ENCODE results near the gene IRF2BP2. TPM values are rescaled to one million over a fixed set of nuclear protein-coding genes. Genes with fewer than 3 reads are reported as not detected.
"Not testable (repeated sequence)": the region's sequence is repeated elsewhere in the genome, so short reads cannot be mapped to it uniquely, and the experiment has no call there.

Gene IRF2BP2
- total RNA-seq, 1 donor from 2014 or later: 199 TPM

DNA sequence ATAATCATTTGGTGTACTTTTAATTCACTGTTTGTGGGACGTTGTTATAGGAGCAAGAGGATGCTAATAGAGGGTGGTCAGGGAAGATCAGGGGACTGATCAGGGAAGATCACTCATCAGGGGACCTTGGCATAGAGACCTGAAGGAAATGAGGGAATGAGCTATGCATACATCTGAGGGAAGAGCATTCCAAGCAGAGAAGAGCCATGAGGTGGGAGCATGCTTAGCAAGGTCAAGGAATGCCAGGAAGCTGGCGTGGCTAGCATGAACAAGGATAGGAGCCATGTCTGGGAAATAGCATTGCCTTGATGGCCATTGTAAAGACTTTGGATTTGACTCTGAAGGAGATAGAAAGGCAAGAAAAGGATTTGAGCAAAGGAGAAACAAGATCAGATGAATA is 14.1 kb downstream of the IRF2BP2 start:
- peaks cover 13% of the 10 kb centered on the region for H3K36me3 Mint-ChIP-seq (ENCODE audit: unreplicated experiment)
- H3K27ac Mint-ChIP-seq (ENCODE audit: unreplicated experiment): no peak overlapping the region
- DNase-seq: no peak
- H3K9me3 Mint-ChIP-seq (ENCODE audit: unreplicated experiment): no peaks in the 10 kb centered on the region
- H3K4me3 Mint-ChIP-seq (ENCODE audit: unreplicated experiment): no peak overlapping the region
- TF ChIP-seq, protein P1, sequence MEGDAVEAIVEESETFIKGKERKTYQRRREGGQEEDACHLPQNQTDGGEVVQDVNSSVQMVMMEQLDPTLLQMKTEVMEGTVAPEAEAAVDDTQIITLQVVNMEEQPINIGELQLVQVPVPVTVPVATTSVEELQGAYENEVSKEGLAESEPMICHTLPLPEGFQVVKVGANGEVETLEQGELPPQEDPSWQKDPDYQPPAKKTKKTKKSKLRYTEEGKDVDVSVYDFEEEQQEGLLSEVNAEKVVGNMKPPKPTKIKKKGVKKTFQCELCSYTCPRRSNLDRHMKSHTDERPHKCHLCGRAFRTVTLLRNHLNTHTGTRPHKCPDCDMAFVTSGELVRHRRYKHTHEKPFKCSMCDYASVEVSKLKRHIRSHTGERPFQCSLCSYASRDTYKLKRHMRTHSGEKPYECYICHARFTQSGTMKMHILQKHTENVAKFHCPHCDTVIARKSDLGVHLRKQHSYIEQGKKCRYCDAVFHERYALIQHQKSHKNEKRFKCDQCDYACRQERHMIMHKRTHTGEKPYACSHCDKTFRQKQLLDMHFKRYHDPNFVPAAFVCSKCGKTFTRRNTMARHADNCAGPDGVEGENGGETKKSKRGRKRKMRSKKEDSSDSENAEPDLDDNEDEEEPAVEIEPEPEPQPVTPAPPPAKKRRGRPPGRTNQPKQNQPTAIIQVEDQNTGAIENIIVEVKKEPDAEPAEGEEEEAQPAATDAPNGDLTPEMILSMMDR (IDR thresholded peaks at IDR 0.05; ENCODE audit: partially characterized antibody, unreplicated experiment): no peak
- no peaks in the 10 kb centered on the region for H3K27me3 Mint-ChIP-seq (ENCODE audit: unreplicated experiment)
- peaks cover 12% of the 10 kb centered on the region for H3K4me1 Mint-ChIP-seq (ENCODE audit: low read depth, unreplicated experiment)

DNA sequence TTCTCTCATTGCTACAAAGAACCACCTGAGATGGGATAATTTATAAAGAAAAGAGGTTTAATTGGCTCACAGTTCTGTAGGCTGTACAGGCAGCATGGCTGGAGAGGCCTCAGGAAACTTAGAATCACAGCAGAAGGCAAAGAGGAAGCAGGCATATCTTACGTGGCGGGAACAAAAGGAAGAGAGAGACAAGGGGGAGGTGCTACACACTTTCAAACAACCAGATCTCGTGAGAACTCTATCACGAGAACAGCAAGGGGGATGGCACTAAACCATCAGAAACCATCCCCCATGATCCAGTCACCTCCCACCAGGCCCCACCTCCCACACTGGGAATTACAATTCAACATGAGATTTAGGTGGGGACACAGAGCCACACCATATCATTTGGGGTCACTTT is 15.4 kb downstream of the IRF2BP2 start:
- H3K4me1 Mint-ChIP-seq (ENCODE audit: low read depth, unreplicated experiment): peaks cover 11% of the 10 kb centered on the region
- H3K27me3 Mint-ChIP-seq (ENCODE audit: unreplicated experiment); DNase-seq; H3K27ac Mint-ChIP-seq (ENCODE audit: unreplicated experiment); H3K4me3 Mint-ChIP-seq (ENCODE audit: unreplicated experiment); H3K9me3 Mint-ChIP-seq (ENCODE audit: unreplicated experiment): not testable (repeated sequence)
- peaks cover 13% of the 10 kb centered on the region for H3K36me3 Mint-ChIP-seq (ENCODE audit: unreplicated experiment)

DNA sequence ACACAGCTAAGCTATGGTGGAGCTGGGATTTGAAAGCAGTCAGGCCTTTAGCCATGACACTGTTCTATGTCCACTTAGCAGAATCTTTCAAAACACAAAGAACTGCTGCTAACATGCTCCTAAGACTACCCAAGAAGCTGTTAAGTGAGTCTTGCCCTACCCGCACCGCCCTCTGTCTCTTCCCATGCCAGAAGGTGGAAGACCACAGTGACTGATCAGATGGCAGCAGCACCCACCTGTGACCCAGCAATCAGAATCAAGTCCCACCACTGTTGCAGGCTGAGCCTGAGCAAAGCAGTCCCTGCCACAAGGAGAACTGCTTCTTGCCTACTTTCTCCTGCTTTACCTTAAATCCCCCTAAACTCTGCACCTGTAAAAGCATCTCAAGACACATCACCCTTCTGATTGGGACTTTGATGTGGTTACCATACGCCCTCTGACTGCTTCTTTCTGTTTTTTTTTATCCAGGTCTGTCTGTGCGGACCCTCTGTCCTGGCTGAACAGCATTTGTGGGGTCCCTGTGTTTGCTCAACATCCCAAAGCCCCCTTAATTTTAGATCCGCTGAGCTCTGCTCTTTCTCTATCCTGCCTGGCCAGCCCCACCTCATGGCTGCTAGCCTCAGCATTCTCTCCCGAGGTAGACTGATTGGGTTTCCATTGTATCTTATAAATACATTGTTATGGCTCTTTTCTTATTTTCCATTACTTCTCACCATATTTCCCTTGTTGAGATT is 16.0 kb downstream of the IRF2BP2 start:
- no peak for DNase-seq
- H3K27me3 Mint-ChIP-seq (ENCODE audit: unreplicated experiment): no peaks in the 10 kb centered on the region
- no peak overlapping the region for H3K27ac Mint-ChIP-seq (ENCODE audit: unreplicated experiment)
- no peaks in the 10 kb centered on the region for H3K9me3 Mint-ChIP-seq (ENCODE audit: unreplicated experiment)
- peaks cover 13% of the 10 kb centered on the region for H3K36me3 Mint-ChIP-seq (ENCODE audit: unreplicated experiment)
- no peak overlapping the region for H3K4me3 Mint-ChIP-seq (ENCODE audit: unreplicated experiment)
- TF ChIP-seq, protein P1 (IDR thresholded peaks at IDR 0.05; ENCODE audit: partially characterized antibody, unreplicated experiment): no peak
- peaks cover 9% of the 10 kb centered on the region for H3K4me1 Mint-ChIP-seq (ENCODE audit: low read depth, unreplicated experiment)

DNA sequence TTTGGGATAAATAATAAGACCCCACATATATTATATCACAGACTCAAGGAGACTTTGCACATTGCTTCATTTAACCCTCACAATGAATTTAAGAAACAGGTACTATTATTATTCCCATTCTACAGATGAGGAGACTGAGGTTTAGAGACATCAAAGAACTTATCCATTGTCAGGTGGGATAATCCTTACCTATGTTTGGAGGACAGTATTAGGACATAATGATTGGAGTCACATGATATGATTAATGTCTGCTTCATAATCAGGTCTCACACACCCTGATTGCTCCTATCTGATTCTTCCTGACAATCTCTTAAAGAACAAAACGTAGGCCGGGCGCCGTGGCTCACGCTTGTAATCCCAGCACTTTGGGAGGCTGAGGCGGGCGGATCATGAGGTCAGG is 16.9 kb downstream of the IRF2BP2 start:
- Mint-ChIP-seq H3K4me1 (ENCODE audit: low read depth, unreplicated experiment) (peaks cover 6% of the 10 kb centered on the region), H3K36me3 (ENCODE audit: unreplicated experiment) (peaks cover 13% of the 10 kb centered on the region), H3K4me3 (ENCODE audit: unreplicated experiment) (no peak overlapping the region), H3K9me3 (ENCODE audit: unreplicated experiment) (no peaks in the 10 kb centered on the region), H3K27ac (ENCODE audit: unreplicated experiment) (no peak overlapping the region), H3K27me3 (ENCODE audit: unreplicated experiment) (no peaks in the 10 kb centered on the region)
- no peak for DNase-seq
- TF ChIP-seq, protein P1 (IDR thresholded peaks at IDR 0.05; ENCODE audit: partially characterized antibody, unreplicated experiment): no peak

DNA sequence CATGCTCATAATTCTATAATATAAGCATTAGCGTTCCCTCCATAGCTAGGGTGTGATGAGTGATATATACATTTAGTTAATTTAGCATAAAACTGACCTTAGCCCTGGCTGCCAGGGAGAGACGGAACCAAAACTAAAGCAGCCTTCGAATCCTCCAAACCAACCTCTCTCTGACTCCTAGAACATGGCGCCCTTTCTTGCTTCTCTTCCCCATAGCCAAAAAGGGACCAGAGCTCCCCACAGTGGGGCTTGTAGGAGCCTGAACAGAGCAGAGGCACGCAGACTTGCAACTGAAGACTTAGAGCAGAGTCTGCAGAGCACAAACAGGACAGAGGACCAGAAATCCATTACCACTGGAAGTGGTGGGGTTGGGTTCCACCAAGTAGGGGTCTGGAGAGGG is 17.7 kb downstream of the IRF2BP2 start:
- TF ChIP-seq, protein P1 (IDR thresholded peaks at IDR 0.05; ENCODE audit: partially characterized antibody, unreplicated experiment): no peak
- Mint-ChIP-seq H3K4me3 (ENCODE audit: unreplicated experiment) (no peak overlapping the region), H3K27ac (ENCODE audit: unreplicated experiment) (no peak overlapping the region), H3K36me3 (ENCODE audit: unreplicated experiment) (peaks cover 13% of the 10 kb centered on the region), H3K9me3 (ENCODE audit: unreplicated experiment) (no peaks in the 10 kb centered on the region), H3K4me1 (ENCODE audit: low read depth, unreplicated experiment) (peaks cover 6% of the 10 kb centered on the region), H3K27me3 (ENCODE audit: unreplicated experiment) (no peaks in the 10 kb centered on the region)
- DNase-seq: no peak

Data from glutamatergic neuron (in vitro differentiated cells).